ENCODE results near the gene SYT15. TPM values are rescaled to one million over a fixed set of nuclear protein-coding genes. Genes with fewer than 3 reads are reported as not detected.
"Not testable (repeated sequence)": the region's sequence is repeated elsewhere in the genome, so short reads cannot be mapped to it uniquely, and the experiment has no call there.

SYT15 gene
- total RNA-seq, 1 experiment from 2014 or later: 0.59 TPM

- not testable (repeated sequence) for H3K9me3 Mint-ChIP-seq; H3K27me3 ChIP-seq (ENCODE audit: insufficient read depth, low read length); H3K4me1 ChIP-seq (ENCODE audit: insufficient read depth, low read length); H3K27ac ChIP-seq (ENCODE audit: insufficient read length, low read depth, low read length); H3T11ph ChIP-seq (ENCODE audit: low read length); H4K91ac ChIP-seq (ENCODE audit: insufficient read length, low read depth, low read length); H3K4me2 ChIP-seq (ENCODE audit: insufficient read depth, insufficient read length, low read length); H3K4ac ChIP-seq (ENCODE audit: low read depth, low read length); H2AFZ ChIP-seq (ENCODE audit: low read length); H3K18ac ChIP-seq (ENCODE audit: insufficient read length, low read depth, low read length); H2AK5ac ChIP-seq (ENCODE audit: insufficient read length, low read length); H4K5ac ChIP-seq (ENCODE audit: insufficient read length, low read depth, low read length); H3K79me2 ChIP-seq (ENCODE audit: insufficient read depth, low read length); H3K23ac ChIP-seq (ENCODE audit: insufficient read length, low read depth, low read length); H3K56ac ChIP-seq (ENCODE audit: insufficient read length, low read depth, low read length); H3K23me2 ChIP-seq (ENCODE audit: insufficient read length, low read depth, low read length, poor library complexity, severe bottlenecking); H3K9me3 ChIP-seq (ENCODE audit: control insufficient read depth, low read depth, low read length); H4K8ac ChIP-seq (replicated peaks; ENCODE audit: insufficient read length, low read depth, low read length); H2BK120ac ChIP-seq (ENCODE audit: low read depth, low read length, poor library complexity, severe bottlenecking); H3K79me1 ChIP-seq (ENCODE audit: insufficient read depth, low read depth, low read length, poor library complexity, severe bottlenecking); H2BK5ac ChIP-seq (ENCODE audit: insufficient read length, low read length); H3K27me3 Mint-ChIP-seq (ENCODE audit: low read depth); H3K36me3 Mint-ChIP-seq (ENCODE audit: insufficient read depth in 1 of 3, low read depth in 3 of 3); H3K4me3 Mint-ChIP-seq; H3K9ac ChIP-seq (ENCODE audit: extremely low read depth, insufficient read length, low read length); H2BK15ac ChIP-seq (ENCODE audit: low read depth, low read length); H4K20me1 ChIP-seq (ENCODE audit: control insufficient read depth, insufficient read depth, insufficient read length); H2BK20ac ChIP-seq (ENCODE audit: low read depth, low read length, poor library complexity, severe bottlenecking); H3K4me1 Mint-ChIP-seq; H3K14ac ChIP-seq (ENCODE audit: insufficient read depth, low read length); H2BK12ac ChIP-seq (ENCODE audit: insufficient read length, low read depth, low read length); H3K27ac Mint-ChIP-seq
- peak; percentile 19 for DNase-seq
- no CpG with 5 or more reads among the region's 5 CpGs for WGBS (ENCODE audit: extremely low coverage, insufficient read length, low lambda C conversion rate)
Measured at GRCh38 chr10:46573314-46573713, 5.6 kb upstream of the SYT15 start.

GRCh38 chr10:46573884-46574283 lies 5.0 kb upstream of the SYT15 start:
- H3K36me3 Mint-ChIP-seq (ENCODE audit: insufficient read depth in 1 of 3, low read depth in 3 of 3); H3K4me1 ChIP-seq (ENCODE audit: insufficient read depth, low read length); H3K27me3 ChIP-seq (ENCODE audit: insufficient read depth, low read length); H4K91ac ChIP-seq (ENCODE audit: insufficient read length, low read depth, low read length); H3K9me3 ChIP-seq (ENCODE audit: control insufficient read depth, low read depth, low read length); H3K79me1 ChIP-seq (ENCODE audit: insufficient read depth, low read depth, low read length, poor library complexity, severe bottlenecking); H3K4me3 Mint-ChIP-seq; H3T11ph ChIP-seq (ENCODE audit: low read length); H3K27ac ChIP-seq (ENCODE audit: insufficient read length, low read depth, low read length); H3K9me3 Mint-ChIP-seq; H3K27ac Mint-ChIP-seq; H4K8ac ChIP-seq (replicated peaks; ENCODE audit: insufficient read length, low read depth, low read length); H2BK120ac ChIP-seq (ENCODE audit: low read depth, low read length, poor library complexity, severe bottlenecking); H2AK5ac ChIP-seq (ENCODE audit: insufficient read length, low read length); H3K79me2 ChIP-seq (ENCODE audit: insufficient read depth, low read length); H2BK12ac ChIP-seq (ENCODE audit: insufficient read length, low read depth, low read length); H2AFZ ChIP-seq (ENCODE audit: low read length); H3K27me3 Mint-ChIP-seq (ENCODE audit: low read depth); H2BK5ac ChIP-seq (ENCODE audit: insufficient read length, low read length); H3K4me1 Mint-ChIP-seq; H3K23ac ChIP-seq (ENCODE audit: insufficient read length, low read depth, low read length); H2BK15ac ChIP-seq (ENCODE audit: low read depth, low read length); H3K18ac ChIP-seq (ENCODE audit: insufficient read length, low read depth, low read length); H4K5ac ChIP-seq (ENCODE audit: insufficient read length, low read depth, low read length); H2BK20ac ChIP-seq (ENCODE audit: low read depth, low read length, poor library complexity, severe bottlenecking); H3K4ac ChIP-seq (ENCODE audit: low read depth, low read length); H3K9ac ChIP-seq (ENCODE audit: extremely low read depth, insufficient read length, low read length); H3K14ac ChIP-seq (ENCODE audit: insufficient read depth, low read length); H3K23me2 ChIP-seq (ENCODE audit: insufficient read length, low read depth, low read length, poor library complexity, severe bottlenecking); H4K20me1 ChIP-seq (ENCODE audit: control insufficient read depth, insufficient read depth, insufficient read length); H3K4me2 ChIP-seq (ENCODE audit: insufficient read depth, insufficient read length, low read length); H3K56ac ChIP-seq (ENCODE audit: insufficient read length, low read depth, low read length): not testable (repeated sequence)
- WGBS (ENCODE audit: extremely low coverage, insufficient read length, low lambda C conversion rate): no CpG with 5 or more reads among the region's 4 CpGs
- DNase-seq: peak; percentile 43
